ENCODE results near the gene VANGL1. TPM values are rescaled to one million over a fixed set of nuclear protein-coding genes. Genes with fewer than 3 reads are reported as not detected.

VANGL1 gene
- total RNA-seq, 4 donors from 2014 or later: 4.1 to 7.2 (median 5.9) TPM

- no peak for TF ChIP-seq CTCF (IDR thresholded peaks at IDR 0.05; ENCODE audit: low read depth)
Measured at GRCh38 chr1:115630342-115630741, 11.4 kb upstream of the VANGL1 start.

- no peak for TF ChIP-seq CTCF (IDR thresholded peaks at IDR 0.05; ENCODE audit: low read depth)
Measured at GRCh38 chr1:115632251-115633026, 9.3 kb upstream of the VANGL1 start.

GRCh38 chr1:115640384-115640783 lies 1.4 kb upstream of the VANGL1 start:
- TF ChIP-seq CTCF (IDR thresholded peaks at IDR 0.05; ENCODE audit: low read depth): no peak

GRCh38 chr1:115642168-115643072 lies 650 bp downstream of the VANGL1 start:
- no peak for TF ChIP-seq CTCF (IDR thresholded peaks at IDR 0.05; ENCODE audit: low read depth)

GRCh38 chr1:115643225-115643624 lies 1.5 kb downstream of the VANGL1 start:
- no peak for TF ChIP-seq CTCF (IDR thresholded peaks at IDR 0.05; ENCODE audit: low read depth)

- TF ChIP-seq CTCF (IDR thresholded peaks at IDR 0.05; ENCODE audit: low read depth): no peak
Measured at GRCh38 chr1:115643666-115644065, 1.9 kb downstream of the VANGL1 start.

- no peak for TF ChIP-seq CTCF (IDR thresholded peaks at IDR 0.05; ENCODE audit: low read depth)
Measured at GRCh38 chr1:115644109-115644508, 2.3 kb downstream of the VANGL1 start.

Data from subcutaneous adipose tissue (tissue), 4 donors.